Stomach (tissue), 9 donors: ENCODE results near the gene ICAM2. TPM values are rescaled to one million over a fixed set of nuclear protein-coding genes. Genes with fewer than 3 reads are reported as not detected.

ENCODE experiments used
- DNase-seq, 2 donors: peaks; one replicate each; pipeline versions ENCODE4 v3.0.0 to v3.0.0-alpha.2; 2013 to 2019
- H3K27ac ChIP-seq, 5 donors: fragments of 200-600 bp in 4 of 5; sonication (generic) in 4 of 5; one replicate each; pipeline ENCODE4 v1.5.1; 2013 to 2019; ENCODE audit warnings: mild to moderate bottlenecking in 1 of 5, moderate library complexity in 1 of 5
- H3K27me3 ChIP-seq, 3 donors: fragments of 200-600 bp; sonication (generic); one replicate each; pipeline ENCODE4 v1.5.1; 2017 to 2019; ENCODE audit warnings: mixed run types in 1 of 3
- H3K36me3 ChIP-seq, 4 donors: fragments of 200-600 bp; sonication (generic); 1 replicate in 3 of 4; 2 replicates in 1 of 4; pipeline ENCODE4 v1.5.1; 2016 to 2019
- H3K4me1 ChIP-seq, 4 donors: fragments of 200-600 bp; sonication (generic); one replicate each; pipeline ENCODE4 v1.5.1; 2016 to 2019
- H3K4me3 ChIP-seq, 4 donors: fragments of 200-600 bp; sonication (generic) in 3 of 4; one replicate each; pipeline ENCODE4 v1.5.1; 2016 to 2019; ENCODE audit warnings: mild to moderate bottlenecking in 1 of 4
- H3K9me3 ChIP-seq, 4 donors: fragments of 200-600 bp; sonication (generic); one replicate each; pipeline ENCODE4 v1.5.1; 2016 to 2019
- CTCF ChIP-seq, 7 experiments: fragments of 450-650 bp in 4 of 7; fragments of 200-600 bp in 3 of 7; sonication (generic) in 3 of 7; IDR thresholded peaks; one replicate each; pipeline ENCODE4 v1.5.1; 2016 to 2019; ENCODE audit warnings: antibody characterized with exemption in 7 of 7, control low read depth in 2 of 7, mild to moderate bottlenecking in 1 of 7
- EP300 ChIP-seq: sonication (generic); formaldehyde crosslinking; IDR thresholded peaks from one replicate; pipeline ENCODE4 v1.6.1; 2017; ENCODE audit warnings: antibody characterized with exemption
- POLR2A ChIP-seq, 4 donors: fragments of 450-650 bp; IDR thresholded peaks; one replicate each; pipeline ENCODE4 v1.6.1; 2016; ENCODE audit warnings: antibody characterized with exemption in 4 of 4, control low read depth in 2 of 4, mild to moderate bottlenecking in 1 of 4, moderate library complexity in 1 of 4
- POLR2AphosphoS5 ChIP-seq, 3 donors: sonication (generic); formaldehyde crosslinking; IDR thresholded peaks; one replicate each; pipeline ENCODE4 v1.6.1; 2016; ENCODE audit warnings: antibody characterized with exemption in 3 of 3
- WGBS, 5 donors: extraction: QIAGEN DNeasy Blood & Tissue Kit in 3 of 5; methylation state at CpG; one replicate each; pipeline versions ENCODE4 v1.1.5 to v1.1.7; 2013 to 2018; 5-methylcytosine and 5-hydroxymethylcytosine counted together
- intact Hi-C: fragments of 100-400 bp; cut with DNase I; formaldehyde crosslinking; loops from one replicate; pipeline ENCODE4 v1.15.1; 2023; ENCODE audit warnings: low total_unique reads
- polyA plus RNA-seq, 3 donors: library from polyadenylated mRNA; stranded (reverse); fragments of 200-250 nt; gene quantifications; one replicate each; pipeline ENCODE4 v1.2.3, GENCODE V29; 2013
- total RNA-seq, 5 donors: library from RNA; depleted of rRNA; stranded (reverse); fragments of >200 nt; gene quantifications; one replicate each; pipeline versions ENCODE4 v1.1.0 to v1.2.3, GENCODE V29; 2014 to 2016
- donor health status: healthy with polysubstance abuse.
- donor health status: Bipolar disorder and iron deficiency.
- donor health status: healthy.

Gene ICAM2
- total and polyA plus RNA-seq, 8 donors, result 4.7 to 25.3 (median 10.7) TPM; not detected in 2

GRCh38 chr17:64006361-64007088 is 13.9 kb downstream of the ICAM2 start:
- intact Hi-C loops, result no loop called here
- H3K27ac ChIP-seq, result peak overlapping the region in 4 of 5 donors; percentile 47 to 59 (median 54)
- 73 to 78% (median 75%) methylated on average over 12 to 13 of the region's 13 CpGs for WGBS, 5 donors
- peaks cover 0 to 7% (median 0%) of the 10 kb centered on the region in 3 donors for H3K27me3 ChIP-seq
- peak in 1 of 2 donors; percentile 78 for DNase-seq
- peaks cover 0 to 16% (median 4%) of the 10 kb centered on the region in 4 donors for H3K36me3 ChIP-seq
- H3K4me3 ChIP-seq, result peak overlapping the region in 1 of 4 donors; percentile 22
- H3K4me1 ChIP-seq, result peaks cover 0 to 40% (median 24%) of the 10 kb centered on the region in 4 donors
- peaks cover 0 to 3% (median 0%) of the 10 kb centered on the region in 4 donors for H3K9me3 ChIP-seq
- TF ChIP-seq POLR2AphosphoS5 (IDR thresholded peaks at IDR 0.05), result peak; percentile 20 to 32 (median 31)
- no peak for TF ChIP-seq POLR2A (IDR thresholded peaks at IDR 0.05)
- no peak for TF ChIP-seq EP300
- TF ChIP-seq CTCF (IDR thresholded peaks at IDR 0.05), result no peak

- peak overlapping the region in 2 of 4 donors; percentile 4 to 22 for H3K4me3 ChIP-seq
These were observed 14.7 kb downstream of the ICAM2 start for GRCh38 chr17:64005734-64006167.

GRCh38 chr17:64004903-64005733 is 15.3 kb downstream of the ICAM2 start:
- Histone ChIP-seq H3K36me3 (peaks cover 0 to 16% (median 4%) of the 10 kb centered on the region in 4 donors), H3K27me3 (peaks cover 0 to 15% (median 0%) of the 10 kb centered on the region in 3 donors), H3K4me3 (peak overlapping the region in 2 of 4 donors; percentile 4 to 22), H3K9me3 (peaks cover 0 to 3% (median 0%) of the 10 kb centered on the region in 4 donors), H3K27ac (peak overlapping the region in 4 of 5 donors; percentile 25 to 59 (median 52)), H3K4me1 (peaks cover 0 to 40% (median 27%) of the 10 kb centered on the region in 4 donors)
- TF ChIP-seq CTCF (IDR thresholded peaks at IDR 0.05) (no peak), POLR2A (IDR thresholded peaks at IDR 0.05) (no peak), EP300 (no peak)
- DNase-seq, result peak; percentile 19 to 23
- 76 to 80% (median 76%) methylated on average over 11 to 19 of the region's 19 CpGs for WGBS, 5 donors
- intact Hi-C loops, result no loop called here

More at GRCh38 chr17:64005734-64006167, 14.7 kb downstream of the ICAM2 start:
- peak; percentile 64 to 86 for DNase-seq
- Histone ChIP-seq H3K27me3 (peaks cover 0 to 13% (median 0%) of the 10 kb centered on the region in 3 donors), H3K9me3 (peaks cover 0 to 3% (median 0%) of the 10 kb centered on the region in 4 donors), H3K27ac (peak overlapping the region in 4 of 5 donors; percentile 25 to 59 (median 52)), H3K36me3 (peaks cover 0 to 16% (median 4%) of the 10 kb centered on the region in 4 donors), H3K4me1 (peaks cover 0 to 40% (median 27%) of the 10 kb centered on the region in 4 donors)
- 22 to 36% (median 30%) methylated on average over 5 to 6 of the region's 6 CpGs for WGBS, 5 donors
- TF ChIP-seq CTCF (IDR thresholded peaks at IDR 0.05) (no peak), POLR2AphosphoS5 (IDR thresholded peaks at IDR 0.05) (no peak), POLR2A (IDR thresholded peaks at IDR 0.05) (no peak), EP300 (no peak)
- intact Hi-C loops, result no loop called here

GRCh38 chr17:64004218-64004770 is 16.1 kb downstream of the ICAM2 start:
- 89 to 95% (median 93%) methylated on average over 7 of the region's 7 CpGs for WGBS, 5 donors
- TF ChIP-seq POLR2A (IDR thresholded peaks at IDR 0.05), result no peak
- intact Hi-C loops, result no loop called here
- no peaks in the 10 kb centered on the region for H3K9me3 ChIP-seq
- no peak for DNase-seq
- peaks cover 0 to 22% (median under 1%) of the 10 kb centered on the region in 3 donors for H3K27me3 ChIP-seq
- peaks cover 0 to 16% (median 4%) of the 10 kb centered on the region in 4 donors for H3K36me3 ChIP-seq
- H3K27ac ChIP-seq, result no peak overlapping the region
- peaks cover 0 to 40% (median 25%) of the 10 kb centered on the region in 4 donors for H3K4me1 ChIP-seq
- H3K4me3 ChIP-seq, result no peak overlapping the region
